ENCODE results near the gene OS9.

Gene OS9

GRCh38 chr12:57754411-57755193 is 60.7 kb downstream of the OS9 start, which contains the start of gene MARCHF9:
Gene MARCHF9 (plus strand): TSS chr12:57755103. CDS start chr12:57755529, 426 bp downstream.
- DNase-seq: peak; percentile 91 to 94

- DNase-seq: no peak
Measured at GRCh38 chr12:57755194-57755453, 61.2 kb downstream of the OS9 start.

- DNase-seq: peak; percentile 41 to 45
Measured at GRCh38 chr12:57755454-57756372, 61.8 kb downstream of the OS9 start.

GRCh38 chr12:57756406-57757341 is 62.7 kb downstream of the OS9 start:
- peak; percentile 75 to 78 for DNase-seq

- no peak for DNase-seq
Measured at GRCh38 chr12:57757771-57758170, 63.8 kb downstream of the OS9 start.

- no peak for DNase-seq
Measured at GRCh38 chr12:57758552-57759359, 64.8 kb downstream of the OS9 start.

- DNase-seq: peak; percentile 54 to 65
Measured at GRCh38 chr12:57759360-57759980, 65.5 kb downstream of the OS9 start.

GRCh38 chr12:57760347-57760982 is 66.5 kb downstream of the OS9 start:
- DNase-seq: no peak

- no peak for DNase-seq
Measured at GRCh38 chr12:57761391-57761998, 67.6 kb downstream of the OS9 start.

GRCh38 chr12:57762463-57762862 is 68.5 kb downstream of the OS9 start:
- DNase-seq: no peak

- DNase-seq: no peak
Measured at GRCh38 chr12:57763881-57764661, 70.1 kb downstream of the OS9 start.

- no peak for DNase-seq
Measured at GRCh38 chr12:57764662-57765002, 70.7 kb downstream of the OS9 start.

- DNase-seq: peak; percentile 46 to 57
Measured at GRCh38 chr12:57765003-57765697, 71.2 kb downstream of the OS9 start.

- no peak for DNase-seq
Measured at GRCh38 chr12:57765698-57766463, 71.9 kb downstream of the OS9 start.

GRCh38 chr12:57766464-57767304 is 72.8 kb downstream of the OS9 start, which contains the start of gene CYP27B1:
Gene CYP27B1 (minus strand): TSS chr12:57767078. CDS start chr12:57767041, 37 bp downstream.
- no peak for DNase-seq

GRCh38 chr12:57767305-57767698 is 73.4 kb downstream of the OS9 start:
- DNase-seq: no peak

- DNase-seq: no peak
Measured at GRCh38 chr12:57767876-57768275, 73.9 kb downstream of the OS9 start.
